Endothelial cell of umbilical vein (primary cell): ENCODE data around the gene HYDIN. TPM values are rescaled to one million over a fixed set of nuclear protein-coding genes. Genes with fewer than 3 reads are reported as not detected.

Source experiments
- BruUV-seq: library from RNA; stranded (reverse); fragments of 400-500 nt; replicated peaks from 2 replicates; lab custom pipeline; 2021; lab: Mats Ljungman, UMichigan
- CTCF ChIA-PET: fragments of 300-600, 350-600 bp; sonication (Branson Sonifier 250); formaldehyde crosslinking; loops from one replicate; lab custom pipeline; 2021; ENCODE audit warnings: antibody characterized with exemption, inconsistent platforms; lab: Charles Lee
- POLR2A ChIA-PET: fragments of 300-600, 350-600 bp; sonication (Branson Sonifier 250); formaldehyde crosslinking; loops from one replicate; lab custom pipeline; 2021; ENCODE audit warnings: antibody characterized with exemption, inconsistent platforms; lab: Charles Lee
- DNase-seq: peaks from one replicate; pipeline ENCODE4 v3.0.0-alpha.2; 2011; ENCODE audit warnings: low read depth, low spot score
- FAIRE-seq: peaks from 2 replicates; lab custom pipeline; 2011; peaks lifted over from hg19 to GRCh38; lab: Jason Lieb, UNC
- H2AFZ ChIP-seq: 2 replicates; pipeline ENCODE4 v1.6.0; 2012; ENCODE audit warnings: low read depth, low read length, control low read depth, inconsistent platforms
- H3K27ac ChIP-seq: 2 replicates; pipeline ENCODE4 v1.5.1; 2011; ENCODE audit warnings: low read depth, mild to moderate bottlenecking, control low read depth, low read length, moderate library complexity; ENCODE audit not compliant: insufficient read depth
- H3K27me3 ChIP-seq, 2 experiments: 2 replicates each; pipeline versions ENCODE4 v1.6.0 to v1.6.1; 2011; ENCODE audit warnings: low read length in 2 of 2, mixed read lengths in 1 of 2; ENCODE audit not compliant: control insufficient read depth in 2 of 2, insufficient read depth in 2 of 2
- H3K36me3 ChIP-seq, 2 experiments: 2 replicates in 1 of 2; 3 replicates in 1 of 2; pipeline ENCODE4 v1.5.1; 2011; ENCODE audit warnings: low read length in 2 of 2, mild to moderate bottlenecking in 1 of 2, moderate library complexity in 1 of 2; ENCODE audit not compliant: control insufficient read depth in 2 of 2, insufficient read depth in 2 of 2; ENCODE audit errors: extremely low read depth in 1 of 2
- H3K4me1 ChIP-seq: 3 replicates; pipeline ENCODE4 v1.5.1; 2011; ENCODE audit warnings: mild to moderate bottlenecking, low read length; ENCODE audit not compliant: control insufficient read depth, insufficient read depth; ENCODE audit errors: extremely low read depth
- H3K4me2 ChIP-seq: 2 replicates; pipeline ENCODE4 v1.6.1; 2011; ENCODE audit warnings: low read length, control low read depth, mixed read lengths; ENCODE audit not compliant: insufficient read depth
- H3K4me3 ChIP-seq, 3 experiments: fragments of 200-600 bp in 1 of 3; sonication (generic), shearing (Covaris generic) in 1 of 3; replicated peaks in 1 of 3; 2 replicates each; pipeline ENCODE4 v1.5.1; 2011 to 2016; ENCODE audit warnings: control low read depth in 3 of 3, low read length in 3 of 3, mild to moderate bottlenecking in 2 of 3, inconsistent platforms in 1 of 3, low read depth in 1 of 3, moderate library complexity in 1 of 3; ENCODE audit not compliant: insufficient read depth in 1 of 3
- H3K79me2 ChIP-seq: 2 replicates; pipeline ENCODE4 v1.6.0; 2012; ENCODE audit warnings: low read length, inconsistent platforms; ENCODE audit not compliant: control insufficient read depth, insufficient read depth
- H3K9ac ChIP-seq: replicated peaks from 2 replicates; pipeline ENCODE3; 2011; ENCODE audit warnings: low read length, control low read depth; ENCODE audit not compliant: insufficient read depth; ENCODE audit errors: extremely low read depth
- H3K9me1 ChIP-seq: replicated peaks from 3 replicates; pipeline ENCODE4 v1.6.0; 2011; ENCODE audit warnings: mild to moderate bottlenecking, low read length; ENCODE audit not compliant: control insufficient read depth, insufficient read depth; ENCODE audit errors: extremely low read depth
- H3K9me3 ChIP-seq: replicated peaks from 2 replicates; pipeline ENCODE4 v1.5.1; 2012; ENCODE audit warnings: low read length, inconsistent platforms; ENCODE audit not compliant: control insufficient read depth, insufficient read depth
- H4K20me1 ChIP-seq: replicated peaks from 2 replicates; pipeline ENCODE3; 2011; ENCODE audit warnings: mild to moderate bottlenecking, low read length; ENCODE audit not compliant: control insufficient read depth, insufficient read depth; ENCODE audit errors: extremely low read depth
- CTCF ChIP-seq, 2 donors: IDR thresholded peaks; 1 replicate in 1 of 2; 2 replicates in 1 of 2; pipeline ENCODE4 v1.5.1; 2011; ENCODE audit warnings: low read length in 2 of 2, mild to moderate bottlenecking in 2 of 2, moderate library complexity in 2 of 2, control low read depth in 1 of 2, inconsistent platforms in 1 of 2, low read depth in 1 of 2; ENCODE audit not compliant: insufficient read depth in 1 of 2; ENCODE audit errors: extremely low read depth in 1 of 2
- EZH2 ChIP-seq: IDR thresholded peaks from 2 replicates; pipeline ENCODE4 v1.6.1; 2012; ENCODE audit warnings: borderline replicate concordance, low read depth, mild to moderate bottlenecking, moderate library complexity, low read length, inconsistent platforms; ENCODE audit not compliant: severe bottlenecking
- FOS ChIP-seq: IDR thresholded peaks from 2 replicates; pipeline ENCODE4 v1.6.1; 2011; ENCODE audit warnings: mild to moderate bottlenecking, low read length, moderate library complexity, borderline replicate concordance; ENCODE audit not compliant: insufficient read depth
- GATA2 ChIP-seq: IDR thresholded peaks from 2 replicates; pipeline ENCODE4 v1.7.0; 2011; ENCODE audit warnings: low read depth, mild to moderate bottlenecking, moderate library complexity, mixed read lengths, low read length; ENCODE audit not compliant: insufficient read length, insufficient read depth
- POLR2AphosphoS5 ChIP-seq: IDR thresholded peaks from 2 replicates; pipeline ENCODE4 v1.6.1; 2012; ENCODE audit warnings: low read depth, mild to moderate bottlenecking, control low read depth, low read length, moderate library complexity; ENCODE audit not compliant: insufficient read depth
- dilution Hi-C: fragments of 300-500 bp; cut with MboI; formaldehyde crosslinking; loops from one replicate; pipeline ENCODE4 v1.15.0; 2019; ENCODE audit warnings: low sequenced_read_pairs; ENCODE audit not compliant: extremely low pct_ligation_motif_present
- intact Hi-C: fragments of 100-400 bp; cut with micrococcal nuclease; formaldehyde crosslinking; loops from one replicate; pipeline ENCODE4 v1.10.0; 2022
- polyA plus RNA-seq, 4 experiments: library from polyadenylated mRNA; depleted of rRNA in 3 of 4; stranded (reverse) in 3 of 4; unstranded in 1 of 4; fragments of >200 nt; gene quantifications; 2 replicates each; pipeline versions ENCODE4 v1.2.1 to v1.2.3, GENCODE V29; 2011 to 2012; ENCODE audit warnings: missing spikeins in 1 of 4
- total RNA-seq: library from RNA; stranded (reverse); gene quantifications from 2 replicates; pipeline ENCODE4 v1.2.3, GENCODE V29; 2021
- TF ChIP-seq, protein P1 (sequence below): IDR thresholded peaks from 2 replicates; pipeline ENCODE4 v1.6.1; 2011; ENCODE audit not compliant: insufficient read depth, insufficient read length

HYDIN gene
- total and polyA plus RNA-seq, 2 donors (not counting 3 experiments of a cell fraction or from before 2014, with no cell fraction given): not detected

- POLR2A ChIA-PET: no interaction called here
- no peaks in the 10 kb centered on the region for H3K36me3 ChIP-seq
- no TSS peak for BruUV-seq
- intact Hi-C loops (no loop called here), dilution Hi-C loops (no loop called here)
- no peaks in the 10 kb centered on the region for H4K20me1 ChIP-seq
- CTCF ChIA-PET: no interaction called here
- no peak overlapping the region for H3K4me3 ChIP-seq
- no peaks in the 10 kb centered on the region for H3K9me3 ChIP-seq
- TF ChIP-seq EZH2 (no peak), CTCF (IDR thresholded peaks at IDR 0.05; ENCODE audit: extremely low read depth in 1 of 2, insufficient read depth in 1 of 2, low read depth in 1 of 2, low read length in 2 of 2) (no peak), FOS (no peak), GATA2 (no peak), POLR2AphosphoS5 (no peak)
- TF ChIP-seq, protein P1, sequence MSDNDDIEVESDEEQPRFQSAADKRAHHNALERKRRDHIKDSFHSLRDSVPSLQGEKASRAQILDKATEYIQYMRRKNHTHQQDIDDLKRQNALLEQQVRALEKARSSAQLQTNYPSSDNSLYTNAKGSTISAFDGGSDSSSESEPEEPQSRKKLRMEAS: no peak
- no peak overlapping the region for H3K27ac ChIP-seq
- H3K9me1 ChIP-seq: no peaks in the 10 kb centered on the region
- no peak for FAIRE-seq
- H2AFZ ChIP-seq: no peak overlapping the region
- no peaks in the 10 kb centered on the region for H3K27me3 ChIP-seq
- H3K9ac ChIP-seq: no peak overlapping the region
- peaks cover 6% of the 10 kb centered on the region for H3K4me1 ChIP-seq
- H3K4me2 ChIP-seq: no peak overlapping the region
- DNase-seq: no peak
- peaks cover 62% of the 10 kb centered on the region for H3K79me2 ChIP-seq
Measured at GRCh38 chr16:70795296-70795912, 435.1 kb downstream of the HYDIN start.
